Duodenal mucosa (tissue), 2 donors: Measurements from ENCODE around the gene METTL16.

Source experiments
- H3K27ac ChIP-seq: one replicate; pipeline ENCODE4 v1.7.0; 2013; ENCODE audit warnings: low read depth, low read length
- H3K27me3 ChIP-seq, 2 donors: one replicate each; pipeline ENCODE4 v1.7.0; 2013; ENCODE audit warnings: low read length in 2 of 2, control low read depth in 1 of 2; ENCODE audit not compliant: insufficient read depth in 2 of 2, control insufficient read depth in 1 of 2
- H3K36me3 ChIP-seq, 2 donors: one replicate each; pipeline ENCODE4 v1.7.0; 2013; ENCODE audit warnings: low read length in 2 of 2, control low read depth in 1 of 2; ENCODE audit not compliant: insufficient read depth in 2 of 2, control insufficient read depth in 1 of 2
- H3K4me1 ChIP-seq, 2 donors: one replicate each; pipeline ENCODE4 v1.7.0; 2013; ENCODE audit warnings: low read length in 2 of 2, control low read depth in 1 of 2; ENCODE audit not compliant: insufficient read depth in 2 of 2, control insufficient read depth in 1 of 2
- H3K4me3 ChIP-seq, 2 donors: one replicate each; pipeline ENCODE4 v1.7.0; 2013; ENCODE audit warnings: low read length in 2 of 2, low read depth in 1 of 2
- H3K9ac ChIP-seq, 2 donors: one replicate each; pipeline ENCODE4 v1.7.0; 2013; ENCODE audit warnings: low read length in 2 of 2, low read depth in 1 of 2
- H3K9me3 ChIP-seq, 2 donors: one replicate each; pipeline ENCODE4 v1.7.0; 2013; ENCODE audit warnings: low read length in 2 of 2, control low read depth in 1 of 2; ENCODE audit not compliant: control insufficient read depth in 1 of 2

METTL16 gene

DNA sequence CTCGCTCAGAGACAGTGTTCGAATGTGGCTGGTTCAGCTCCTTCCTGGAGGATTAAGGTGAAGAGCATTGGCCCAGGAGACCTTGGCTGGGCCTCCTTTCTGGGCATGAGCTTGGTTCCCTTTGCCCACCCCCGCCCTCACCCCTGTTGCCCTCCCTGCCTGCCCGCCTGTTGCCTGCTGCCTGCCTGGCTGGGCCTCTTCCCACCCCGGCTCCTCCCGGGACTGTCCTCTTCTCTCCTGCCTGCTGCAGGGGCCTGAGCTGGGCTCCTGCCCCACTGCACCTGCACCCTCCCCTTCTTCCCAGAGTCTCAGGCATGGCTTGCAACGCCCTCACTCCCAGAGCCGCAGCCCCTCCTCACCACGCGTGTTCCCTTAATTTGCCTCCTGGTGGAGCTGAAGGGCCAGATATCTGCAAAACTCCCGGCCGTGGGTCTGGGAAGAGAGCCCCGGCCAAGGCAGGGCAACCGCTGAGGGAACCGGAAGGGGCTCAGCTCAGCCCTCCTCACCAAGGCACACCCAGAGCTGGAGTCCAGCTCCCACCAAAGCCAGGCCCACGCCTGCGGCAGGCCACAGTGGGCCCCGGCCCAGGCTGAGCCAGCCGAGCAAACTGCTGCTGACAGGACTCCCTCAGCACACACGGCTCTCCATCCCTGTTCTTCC, 142.0 kb downstream of the METTL16 start:
- H3K4me1 ChIP-seq = no peaks in the 10 kb centered on the region
- no peaks in the 10 kb centered on the region for H3K9me3 ChIP-seq
- H3K4me3 ChIP-seq = no peak overlapping the region
- H3K27me3 ChIP-seq = no peaks in the 10 kb centered on the region
- H3K36me3 ChIP-seq = peaks cover 13 to 32% of the 10 kb centered on the region in 2 donors
- H3K9ac ChIP-seq = no peak overlapping the region
- H3K27ac ChIP-seq = no peak overlapping the region

DNA sequence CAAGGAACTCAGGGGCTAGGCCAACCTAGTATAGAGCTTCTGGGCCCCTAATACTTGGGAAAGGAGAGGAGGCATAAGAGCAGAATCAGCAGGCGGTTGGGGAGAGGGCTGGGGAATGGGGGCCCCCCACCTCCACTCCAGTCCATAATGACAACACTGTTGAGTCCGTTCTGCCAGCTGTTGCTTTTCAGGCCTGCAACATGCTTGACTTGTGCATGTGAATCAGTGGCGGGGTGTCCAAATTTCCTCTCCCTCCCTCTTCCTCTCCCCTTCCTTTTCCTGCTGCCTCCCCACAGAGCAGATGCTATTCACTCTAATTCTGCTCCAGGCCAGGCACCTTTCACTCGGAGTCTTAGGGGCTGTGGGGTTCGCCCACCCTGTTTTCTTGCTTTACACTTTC, 142.6 kb downstream of the METTL16 start:
- Histone ChIP-seq H3K9me3 (no peaks in the 10 kb centered on the region), H3K36me3 (peaks cover 13 to 36% of the 10 kb centered on the region in 2 donors), H3K27ac (no peak overlapping the region), H3K4me3 (no peak overlapping the region), H3K9ac (no peak overlapping the region), H3K4me1 (no peaks in the 10 kb centered on the region), H3K27me3 (no peaks in the 10 kb centered on the region)

DNA sequence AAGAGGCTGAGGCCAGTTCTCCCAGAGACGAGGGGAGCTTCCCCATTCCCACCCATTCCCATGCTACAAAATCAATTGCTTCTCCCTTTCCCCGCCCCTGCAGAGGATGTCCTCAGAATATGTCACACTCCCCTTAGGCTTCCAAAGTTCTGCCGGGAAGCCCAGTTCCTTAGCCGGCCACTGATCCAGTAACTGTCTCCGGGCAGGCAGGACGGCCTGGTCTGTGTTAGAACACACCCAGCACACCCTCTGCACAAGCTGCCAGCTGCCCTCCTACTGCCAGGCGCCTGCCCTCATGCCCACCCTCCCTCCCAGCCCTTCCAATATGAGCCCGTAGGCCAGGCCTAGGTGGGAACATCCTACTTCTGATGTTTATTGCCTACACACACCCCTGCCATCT, 143.3 kb downstream of the METTL16 start:
- H3K9me3 ChIP-seq = no peaks in the 10 kb centered on the region
- no peak overlapping the region for H3K4me3 ChIP-seq
- no peak overlapping the region for H3K27ac ChIP-seq
- peaks cover 9 to 34% of the 10 kb centered on the region in 2 donors for H3K36me3 ChIP-seq
- no peaks in the 10 kb centered on the region for H3K4me1 ChIP-seq
- H3K9ac ChIP-seq = no peak overlapping the region
- no peaks in the 10 kb centered on the region for H3K27me3 ChIP-seq

DNA sequence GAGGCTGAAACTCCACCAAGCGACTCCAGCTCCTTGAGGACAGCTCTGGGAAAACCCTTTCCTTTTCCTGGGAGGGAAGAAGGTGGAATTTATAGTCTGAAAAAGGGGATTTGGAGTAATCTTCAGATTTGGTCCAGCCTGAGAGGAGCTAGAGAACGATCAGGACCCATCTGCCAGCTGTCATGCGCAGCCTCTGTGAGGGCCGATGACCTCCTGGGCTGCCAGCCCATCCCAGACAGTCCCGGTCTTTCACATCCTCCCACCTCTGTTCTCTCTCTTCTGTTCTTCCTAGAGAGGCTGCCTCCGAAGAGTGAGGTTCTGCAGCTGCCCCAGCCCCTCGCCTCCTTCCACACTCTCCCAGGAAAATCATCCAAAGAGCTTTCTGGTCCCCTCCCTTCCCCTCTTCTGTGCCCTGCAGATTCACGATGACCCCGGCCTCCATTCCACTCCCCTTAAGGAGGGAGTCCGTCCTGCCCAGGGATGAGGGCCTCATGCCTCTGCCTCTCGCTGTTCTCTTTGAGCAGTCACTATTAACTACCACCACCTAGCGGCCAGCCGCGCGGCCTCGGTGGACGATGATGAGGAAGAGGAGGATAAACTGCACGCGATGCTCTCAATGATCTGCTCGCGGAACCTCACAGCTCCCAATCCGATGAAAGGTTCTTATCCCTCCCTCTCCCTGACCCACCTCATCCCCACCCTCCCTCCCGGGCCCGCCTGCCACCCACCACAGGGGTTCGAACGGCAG, 144.8 kb downstream of the METTL16 start:
- Histone ChIP-seq H3K4me1 (no peaks in the 10 kb centered on the region), H3K9me3 (no peaks in the 10 kb centered on the region), H3K27me3 (no peaks in the 10 kb centered on the region), H3K9ac (no peak overlapping the region), H3K27ac (no peak overlapping the region), H3K4me3 (no peak overlapping the region), H3K36me3 (peaks cover 8 to 24% of the 10 kb centered on the region in 2 donors)
